HepG2 (cell line): ENCODE results near the gene HNRNPR. TPM values are rescaled to one million over a fixed set of nuclear protein-coding genes. Genes with fewer than 3 reads are reported as not detected.

ENCODE experiments used
- ATAC-seq: fragments of 200-7000 bp; cut with Tn5 transposase; 3 replicates; pipeline ENCODE4 v1.9.1; 2020; ENCODE audit warnings: mild to moderate bottlenecking, moderate library complexity
- BruUV-seq: library from RNA; stranded (reverse); fragments of 400-500 nt; replicated peaks from 2 replicates; lab custom pipeline; 2021; lab: Mats Ljungman, UMichigan
- CTCF ChIA-PET: fragments of 300-600 bp; formaldehyde crosslinking; extraction: SDS; loops from one replicate; lab custom pipeline; 2021; ENCODE audit warnings: low total read pairs, inconsistent platforms, low intra/inter-chr PET ratio; lab: Yijun Ruan, JAX
- POLR2A ChIA-PET: fragments of 350-600 bp; sonication (Branson Sonifier 250); formaldehyde crosslinking; loops from one replicate; lab custom pipeline; 2020; ENCODE audit warnings: antibody characterized with exemption, inconsistent platforms; lab: Yijun Ruan, JAX
- DNase-seq: peaks from one replicate; pipeline ENCODE4 v3.0.0-alpha.2; 2015; ENCODE audit warnings: low spot score
- FAIRE-seq: peaks from 3 replicates; lab custom pipeline; 2011; peaks lifted over from hg19 to GRCh38; lab: Jason Lieb, UNC
- H2AFZ ChIP-seq: one replicate; pipeline ENCODE4 v1.6.1; 2011; ENCODE audit warnings: low read length, inconsistent platforms
- H3K27ac ChIP-seq: fragments of 300-600 bp; 3 replicates; pipeline ENCODE4 v1.8.0; 2011; ENCODE audit warnings: mixed run types, mild to moderate bottlenecking, mixed read lengths, low read length, inconsistent platforms; ENCODE audit not compliant: insufficient read depth; ENCODE audit errors: extremely low read length
- H3K27me3 ChIP-seq, 2 experiments: fragments of 200-600 bp in 1 of 2; 2 replicates in 1 of 2; 3 replicates in 1 of 2; pipeline versions ENCODE4 v1.6.0 to v1.8.0; 2011; ENCODE audit warnings: low read length in 2 of 2, mild to moderate bottlenecking in 2 of 2, moderate library complexity in 2 of 2, inconsistent platforms in 1 of 2; ENCODE audit not compliant: insufficient read depth in 2 of 2, control insufficient read depth in 1 of 2
- H3K36me3 ChIP-seq, 2 experiments: fragments of 200-600 bp in 1 of 2; replicated peaks in 1 of 2; 2 replicates in 1 of 2; 3 replicates in 1 of 2; pipeline versions ENCODE4 v1.5.1 to v1.8.0; 2011; ENCODE audit warnings: low read length in 2 of 2, inconsistent platforms in 1 of 2; ENCODE audit not compliant: insufficient read depth in 2 of 2, control insufficient read depth in 1 of 2
- H3K4me1 ChIP-seq: 2 replicates; pipeline ENCODE4 v1.5.1; 2012; ENCODE audit warnings: low read length, inconsistent platforms; ENCODE audit not compliant: insufficient read depth
- H3K4me2 ChIP-seq: 2 replicates; pipeline ENCODE4 v1.6.0; 2011; ENCODE audit warnings: low read depth, low read length, inconsistent platforms
- H3K4me3 ChIP-seq, 3 experiments: fragments of 200-600 bp in 1 of 3; sonication (generic), shearing (Covaris generic) in 1 of 3; replicated peaks in 1 of 3; 2 replicates each; pipeline ENCODE4 v1.5.1; 2011 to 2016; ENCODE audit warnings: low read length in 3 of 3, inconsistent platforms in 2 of 3, low read depth in 2 of 3, mild to moderate bottlenecking in 2 of 3, control low read depth in 1 of 3, mixed read lengths in 1 of 3; ENCODE audit not compliant: insufficient read depth in 1 of 3
- H3K79me2 ChIP-seq: one replicate; pipeline ENCODE4 v1.6.1; 2011; ENCODE audit warnings: low read length, inconsistent platforms; ENCODE audit not compliant: insufficient read depth
- H3K9ac ChIP-seq: 2 replicates; pipeline ENCODE4 v1.6.0; 2011; ENCODE audit warnings: mild to moderate bottlenecking, low read depth, low read length, inconsistent platforms; ENCODE audit not compliant: insufficient read depth
- H3K9me3 ChIP-seq: 2 replicates; pipeline ENCODE4 v1.5.1; 2012; ENCODE audit warnings: mild to moderate bottlenecking, low read length
- H4K20me1 ChIP-seq: 2 replicates; pipeline ENCODE4 v1.6.0; 2011; ENCODE audit warnings: inconsistent platforms, mild to moderate bottlenecking, low read length, moderate library complexity; ENCODE audit not compliant: insufficient read depth
- ISX ChIP-seq: sonication (generic); formaldehyde crosslinking; conservative IDR thresholded peaks from 2 replicates; pipeline ENCODE4 v1.5.0; 2020; ENCODE audit warnings: missing genetic modification reagents
- KMT2B ChIP-seq: IDR thresholded peaks from 2 replicates; pipeline ENCODE4 v1.6.1; 2016; ENCODE audit warnings: missing genetic modification reagents, missing compliant biosample characterization
- MLLT10 ChIP-seq: sonication (generic); formaldehyde crosslinking; IDR thresholded peaks from 2 replicates; pipeline ENCODE4 v1.4.0; 2020; ENCODE audit warnings: missing genetic modification reagents
- MTA3 ChIP-seq: sonication (generic); formaldehyde crosslinking; IDR thresholded peaks from 2 replicates; pipeline ENCODE4 v1.4.0; 2020; ENCODE audit warnings: missing genetic modification reagents
- MYC ChIP-seq: sonication (generic); formaldehyde crosslinking; IDR thresholded peaks from 2 replicates; pipeline ENCODE4 v1.9.0; 2021; ENCODE audit warnings: missing genetic modification reagents, borderline replicate concordance
- NCOA1 ChIP-seq: sonication (generic); formaldehyde crosslinking; IDR thresholded peaks from 2 replicates; pipeline ENCODE4 v1.9.0; 2021; ENCODE audit warnings: missing genetic modification reagents
- NFKBIZ ChIP-seq: IDR thresholded peaks from 2 replicates; pipeline ENCODE4 v1.6.1; 2018; ENCODE audit warnings: missing genetic modification reagents, missing compliant biosample characterization
- RARA ChIP-seq: IDR thresholded peaks from 2 replicates; pipeline ENCODE4 v1.6.1; 2016; ENCODE audit warnings: missing genetic modification reagents, missing compliant biosample characterization
- TBX3 ChIP-seq: fragments of 450-650 bp; IDR thresholded peaks from 2 replicates; pipeline ENCODE4 v1.6.1; 2017; ENCODE audit warnings: antibody characterized with exemption, mild to moderate bottlenecking, inconsistent platforms, borderline replicate concordance
- ZFP82 ChIP-seq: sonication (generic); formaldehyde crosslinking; IDR thresholded peaks from 2 replicates; pipeline ENCODE4 v1.5.1; 2020; ENCODE audit warnings: mild to moderate bottlenecking, missing genetic modification reagents, borderline replicate concordance
- ZNF224 ChIP-seq: sonication (generic); formaldehyde crosslinking; IDR thresholded peaks from 2 replicates; pipeline ENCODE4 v1.5.0; 2020; ENCODE audit warnings: mild to moderate bottlenecking, missing genetic modification reagents
- ZNF260 ChIP-seq: sonication (generic); formaldehyde crosslinking; IDR thresholded peaks from 2 replicates; pipeline ENCODE4 v1.4.0; 2020; ENCODE audit warnings: missing genetic modification reagents, low read depth, mild to moderate bottlenecking, borderline replicate concordance
- ZNF577 ChIP-seq: sonication (generic); formaldehyde crosslinking; IDR thresholded peaks from 2 replicates; pipeline ENCODE4 v1.4.0; 2020; ENCODE audit warnings: mild to moderate bottlenecking, low read depth, missing genetic modification reagents, borderline replicate concordance
- ZNF674 ChIP-seq: sonication (generic); formaldehyde crosslinking; IDR thresholded peaks from 2 replicates; pipeline ENCODE4 v1.5.0; 2020; ENCODE audit warnings: low read depth, mild to moderate bottlenecking, missing genetic modification reagents
- ZNF720 ChIP-seq: sonication (generic); formaldehyde crosslinking; IDR thresholded peaks from 2 replicates; pipeline ENCODE4 v1.4.0; 2020; ENCODE audit warnings: missing genetic modification reagents
- ZSCAN20 ChIP-seq: sonication (generic); formaldehyde crosslinking; IDR thresholded peaks from 2 replicates; pipeline ENCODE4 v1.4.0; 2020; ENCODE audit warnings: missing genetic modification reagents, mild to moderate bottlenecking, borderline replicate concordance
- WGBS: methylation state at CpG from one replicate; pipeline ENCODE4 v1.1.6; 2017; ENCODE audit warnings: low lambda C conversion rate; 5-methylcytosine and 5-hydroxymethylcytosine counted together
- in situ Hi-C: cut with HindIII; loops from 2 replicates; pipeline ENCODE4 v1.10.0; 2017; ENCODE audit warnings: low pct_unique_long_range_greater_than_20kb; ENCODE audit not compliant: extremely low pct_ligation_motif_present
- intact Hi-C: fragments of 100-400 bp; cut with micrococcal nuclease; formaldehyde crosslinking; loops from one replicate; pipeline ENCODE4 v1.10.0; 2022; ENCODE audit not compliant: unreplicated experiment
- polyA plus RNA-seq, 8 experiments: library from polyadenylated mRNA; depleted of rRNA in 3 of 8; stranded (reverse) in 7 of 8; unstranded in 1 of 8; fragments of >200 nt; fragmentation: Illumina TruSeq in 4 of 8; extraction: Trizol in 4 of 8; gene quantifications; 2 replicates each; pipeline versions ENCODE4 v1.2.1 to v1.2.3, GENCODE V29; 2011 to 2016; ENCODE audit warnings: low read depth in 4 of 8, missing spikeins in 1 of 8, mixed read lengths in 1 of 8; ENCODE audit not compliant: insufficient read depth in 1 of 8
- total RNA-seq, 5 experiments: library from RNA; depleted of rRNA; stranded (reverse); fragments of >200 nt; fragmentation: Illumina TruSeq; extraction: Trizol; gene quantifications; 2 replicates each; pipeline ENCODE4 v1.2.3, GENCODE V29; 2016; ENCODE audit warnings: low read depth in 1 of 5
- TF ChIP-seq, protein P1 (sequence below): conservative IDR thresholded peaks from 2 replicates; pipeline ENCODE4 v1.6.1; 2018; ENCODE audit warnings: missing genetic modification reagents
- TF ChIP-seq, protein P2 (sequence below): sonication (generic); formaldehyde crosslinking; IDR thresholded peaks from 2 replicates; pipeline ENCODE4 v1.8.0; 2022; ENCODE audit warnings: mild to moderate bottlenecking, missing genetic modification reagents

HNRNPR gene
- total and polyA plus RNA-seq, 2 of the 13 experiments (the other 11 are each of a cell fraction or from before 2014, with no cell fraction given): 133 to 216 TPM

DNA sequence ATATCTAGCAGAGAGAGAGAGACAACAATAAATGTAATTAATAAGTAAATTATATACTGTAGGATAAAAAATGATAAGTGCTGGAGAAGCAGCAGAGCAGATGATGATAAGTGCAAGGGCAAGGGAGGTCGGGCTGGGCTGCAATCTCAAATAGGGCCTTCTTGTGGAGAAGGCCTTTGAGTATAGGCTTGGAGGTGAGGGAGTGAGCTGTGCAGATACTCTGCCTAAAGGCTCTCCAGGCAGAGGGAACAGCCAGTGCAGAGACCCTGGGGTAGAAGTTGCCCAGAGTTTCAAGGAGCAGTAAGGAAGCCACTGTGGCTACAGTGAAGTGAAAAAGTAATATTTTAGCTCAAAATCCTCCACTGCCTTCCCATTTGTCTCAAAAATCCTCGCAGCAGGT, 67.6 kb downstream of the HNRNPR start:
- WGBS: 56% methylated on average over 2 of the region's 2 CpGs
- no peak for DNase-seq
- Histone ChIP-seq H3K9me3 (no peaks in the 10 kb centered on the region), H3K36me3 (peaks cover 0 to 4% of the 10 kb centered on the region in 2 experiments; a peak in 3 of 5 replicates), H3K27me3 (no peaks in the 10 kb centered on the region; a peak in 1 of 5 replicates), H3K4me1 (peaks cover 10% of the 10 kb centered on the region), H3K4me3 (no peak overlapping the region), H4K20me1 (no peaks in the 10 kb centered on the region), H3K9ac (no peak overlapping the region), H2AFZ (no peak overlapping the region), H3K27ac (no peak overlapping the region), H3K4me2 (no peak overlapping the region), H3K79me2 (no peaks in the 10 kb centered on the region)
- no TSS peak for BruUV-seq
- TF ChIP-seq, protein P1, sequence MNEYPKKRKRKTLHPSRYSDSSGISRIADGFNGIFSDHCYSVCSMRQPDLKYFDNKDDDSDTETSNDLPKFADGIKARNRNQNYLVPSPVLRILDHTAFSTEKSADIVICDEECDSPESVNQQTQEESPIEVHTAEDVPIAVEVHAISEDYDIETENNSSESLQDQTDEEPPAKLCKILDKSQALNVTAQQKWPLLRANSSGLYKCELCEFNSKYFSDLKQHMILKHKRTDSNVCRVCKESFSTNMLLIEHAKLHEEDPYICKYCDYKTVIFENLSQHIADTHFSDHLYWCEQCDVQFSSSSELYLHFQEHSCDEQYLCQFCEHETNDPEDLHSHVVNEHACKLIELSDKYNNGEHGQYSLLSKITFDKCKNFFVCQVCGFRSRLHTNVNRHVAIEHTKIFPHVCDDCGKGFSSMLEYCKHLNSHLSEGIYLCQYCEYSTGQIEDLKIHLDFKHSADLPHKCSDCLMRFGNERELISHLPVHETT (CRISPR knock-in tag): no peak
- TF ChIP-seq NFKBIZ: no peak
- no peak for TF ChIP-seq ZNF720 (CRISPR knock-in tag)
- no peak for TF ChIP-seq ZNF577 (CRISPR knock-in tag)
- TF ChIP-seq KMT2B (CRISPR knock-in tag): no peak
- TF ChIP-seq, protein P2, sequence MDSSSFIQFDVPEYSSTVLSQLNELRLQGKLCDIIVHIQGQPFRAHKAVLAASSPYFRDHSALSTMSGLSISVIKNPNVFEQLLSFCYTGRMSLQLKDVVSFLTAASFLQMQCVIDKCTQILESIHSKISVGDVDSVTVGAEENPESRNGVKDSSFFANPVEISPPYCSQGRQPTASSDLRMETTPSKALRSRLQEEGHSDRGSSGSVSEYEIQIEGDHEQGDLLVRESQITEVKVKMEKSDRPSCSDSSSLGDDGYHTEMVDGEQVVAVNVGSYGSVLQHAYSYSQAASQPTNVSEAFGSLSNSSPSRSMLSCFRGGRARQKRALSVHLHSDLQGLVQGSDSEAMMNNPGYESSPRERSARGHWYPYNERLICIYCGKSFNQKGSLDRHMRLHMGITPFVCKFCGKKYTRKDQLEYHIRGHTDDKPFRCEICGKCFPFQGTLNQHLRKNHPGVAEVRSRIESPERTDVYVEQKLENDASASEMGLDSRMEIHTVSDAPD: no peak
- no peak for TF ChIP-seq ISX
- no peak for TF ChIP-seq ZNF224 (CRISPR knock-in tag)
- no peak for TF ChIP-seq ZNF260 (CRISPR knock-in tag)
- TF ChIP-seq TBX3: no peak
- TF ChIP-seq NCOA1: no peak
- TF ChIP-seq MTA3 (CRISPR knock-in tag): no peak
- TF ChIP-seq MYC (CRISPR knock-in tag): no peak
- no peak for TF ChIP-seq ZSCAN20
- no peak for TF ChIP-seq ZNF674 (CRISPR knock-in tag)
- TF ChIP-seq ZFP82 (CRISPR knock-in tag): no peak
- no peak for TF ChIP-seq RARA (CRISPR knock-in tag)
- TF ChIP-seq MLLT10 (CRISPR knock-in tag): no peak
- ChIA-PET POLR2A (no interaction called here), CTCF (no interaction called here)
- intact Hi-C loops: loop anchor here (10.0 kb wide), 2 partner anchors 62 to 302 kb away; partner anchors contain the start of genes HTR1D and LACTBL1
- no peak for FAIRE-seq
- ATAC-seq: no peak
- in situ Hi-C loops: loop anchor here (10.0 kb wide), 2 partner anchors 172 to 302 kb away; partner anchors contain the start of gene LACTBL1
